Measurements from ENCODE around the gene SLC7A10.

SLC7A10 gene

GRCh38 chr19:33203529-33203928 lies 22.1 kb downstream of the SLC7A10 start:
- DNase-seq (ENCODE audit: low spot score) = no peak
- no peak for TF ChIP-seq CTCF (IDR thresholded peaks at IDR 0.05; ENCODE audit: extremely low read depth, missing control alignments)

GRCh38 chr19:33202546-33203507 lies 22.8 kb downstream of the SLC7A10 start:
- no peak for TF ChIP-seq CTCF (IDR thresholded peaks at IDR 0.05; ENCODE audit: extremely low read depth, missing control alignments)
- no peak for DNase-seq (ENCODE audit: low spot score)

- no peak for DNase-seq (ENCODE audit: low spot score)
Observed at GRCh38 chr19:33201886-33202545, 23.6 kb downstream of the SLC7A10 start.

GRCh38 chr19:33201473-33201872 lies 24.2 kb downstream of the SLC7A10 start:
- no peak for TF ChIP-seq CTCF (IDR thresholded peaks at IDR 0.05; ENCODE audit: extremely low read depth, missing control alignments)
- no peak for DNase-seq (ENCODE audit: low spot score)

More at GRCh38 chr19:33201886-33202545, 23.6 kb downstream of the SLC7A10 start:
- TF ChIP-seq CTCF (IDR thresholded peaks at IDR 0.05; ENCODE audit: extremely low read depth, missing control alignments) = no peak

- no peak for DNase-seq (ENCODE audit: low spot score)
Observed at GRCh38 chr19:33199441-33200265, 26.0 kb downstream of the SLC7A10 start.

GRCh38 chr19:33198169-33198568 lies 27.5 kb downstream of the SLC7A10 start:
- TF ChIP-seq CTCF (IDR thresholded peaks at IDR 0.05; ENCODE audit: extremely low read depth, missing control alignments) = no peak
- DNase-seq (ENCODE audit: low spot score) = no peak

More at GRCh38 chr19:33199441-33200265, 26.0 kb downstream of the SLC7A10 start:
- TF ChIP-seq CTCF (IDR thresholded peaks at IDR 0.05; ENCODE audit: extremely low read depth, missing control alignments) = no peak
